ENCODE measurements around the gene ATG101. TPM values are rescaled to one million over a fixed set of nuclear protein-coding genes. Genes with fewer than 3 reads are reported as not detected.

Gene ATG101
- total RNA-seq, 1 donor, result 64.4 TPM

GRCh38 chr12:52049688-52050087 lies 20.1 kb upstream of the ATG101 start:
- no peaks in the 10 kb centered on the region for H3K9me3 ChIP-seq (ENCODE audit: low read depth, low read length)
- TF ChIP-seq CTCF (IDR thresholded peaks at IDR 0.05; ENCODE audit: extremely low read depth, low read depth, low read length), result no peak

GRCh38 chr12:52050116-52050757 lies 19.5 kb upstream of the ATG101 start:
- no peak for TF ChIP-seq CTCF (IDR thresholded peaks at IDR 0.05; ENCODE audit: extremely low read depth, low read depth, low read length)
- H3K79me2 ChIP-seq (ENCODE audit: insufficient read depth, low read length), result peaks cover 25% of the 10 kb centered on the region
- DNase-seq (ENCODE audit: insufficient read length, low spot score, missing footprints), result no peak

More at GRCh38 chr12:52049688-52050087, 20.1 kb upstream of the ATG101 start:
- DNase-seq (ENCODE audit: insufficient read length, low spot score, missing footprints), result no peak
- peaks cover 28% of the 10 kb centered on the region for H3K4me1 ChIP-seq (ENCODE audit: insufficient read depth, low read length)
- H3K4me2 ChIP-seq (ENCODE audit: insufficient read depth, low read length), result peak overlapping the region; percentile 94
- H3K27ac ChIP-seq (ENCODE audit: low read depth, low read length), result peak overlapping the region; percentile 95
- peaks cover 25% of the 10 kb centered on the region for H3K79me2 ChIP-seq (ENCODE audit: insufficient read depth, low read length)
- no peak overlapping the region for H2AFZ ChIP-seq (ENCODE audit: low read length)
- peaks cover 5% of the 10 kb centered on the region for H3K36me3 ChIP-seq (ENCODE audit: insufficient read depth, low read length)
- H3K4me3 ChIP-seq (ENCODE audit: insufficient read depth, low read length), result no peak overlapping the region
- peaks cover 8% of the 10 kb centered on the region for H4K20me1 ChIP-seq (ENCODE audit: insufficient read depth, low read length)
- no peaks in the 10 kb centered on the region for H3K27me3 ChIP-seq (ENCODE audit: insufficient read depth, low read length)

GRCh38 chr12:52050758-52051541 lies 18.8 kb upstream of the ATG101 start, which contains the start of gene NR4A1:
Gene NR4A1, plus strand, starts transcription at chr12:52051442. Its CDS starts 2,887 bp downstream, at chr12:52054329.
- H3K27ac ChIP-seq (ENCODE audit: low read depth, low read length), result peak within 1 kb of the TSS; percentile 95
- H3K4me3 ChIP-seq (ENCODE audit: insufficient read depth, low read length), result peak within 1 kb of the TSS; percentile 75
- H3K27me3 ChIP-seq (ENCODE audit: insufficient read depth, low read length), result no peaks in the 10 kb centered on the region
- peak within 1 kb of the TSS; percentile 94 for H3K4me2 ChIP-seq (ENCODE audit: insufficient read depth, low read length)
- H3K79me2 ChIP-seq (ENCODE audit: insufficient read depth, low read length), result peaks cover 22% of the 10 kb centered on the region
- H3K4me1 ChIP-seq (ENCODE audit: insufficient read depth, low read length), result peaks cover 22% of the 10 kb centered on the region
- TF ChIP-seq CTCF (IDR thresholded peaks at IDR 0.05; ENCODE audit: extremely low read depth, low read depth, low read length), result peak; percentile 40
- peak within 1 kb of the TSS; percentile 15 for H2AFZ ChIP-seq (ENCODE audit: low read length)
- H3K9me3 ChIP-seq (ENCODE audit: low read depth, low read length), result no peaks in the 10 kb centered on the region
- peak; percentile 99 for DNase-seq (ENCODE audit: insufficient read length, low spot score, missing footprints)
- peaks cover 8% of the 10 kb centered on the region for H4K20me1 ChIP-seq (ENCODE audit: insufficient read depth, low read length)
- H3K36me3 ChIP-seq (ENCODE audit: insufficient read depth, low read length), result peaks cover 11% of the 10 kb centered on the region

More at GRCh38 chr12:52050116-52050757, 19.5 kb upstream of the ATG101 start:
- Histone ChIP-seq H3K27me3 (ENCODE audit: insufficient read depth, low read length) (no peaks in the 10 kb centered on the region), H2AFZ (ENCODE audit: low read length) (no peak overlapping the region), H3K4me2 (ENCODE audit: insufficient read depth, low read length) (peak overlapping the region; percentile 94), H3K27ac (ENCODE audit: low read depth, low read length) (peak overlapping the region; percentile 95), H3K4me3 (ENCODE audit: insufficient read depth, low read length) (peak overlapping the region; percentile 75), H3K36me3 (ENCODE audit: insufficient read depth, low read length) (peaks cover 11% of the 10 kb centered on the region), H4K20me1 (ENCODE audit: insufficient read depth, low read length) (peaks cover 8% of the 10 kb centered on the region), H3K4me1 (ENCODE audit: insufficient read depth, low read length) (peaks cover 23% of the 10 kb centered on the region), H3K9me3 (ENCODE audit: low read depth, low read length) (no peaks in the 10 kb centered on the region)
